ENCODE results near the gene FTO. TPM values are rescaled to one million over a fixed set of nuclear protein-coding genes. Genes with fewer than 3 reads are reported as not detected.

Gene FTO
- total RNA-seq, 4 donors from 2014 or later, result 64.4 to 116 (median 71.3) TPM

DNA sequence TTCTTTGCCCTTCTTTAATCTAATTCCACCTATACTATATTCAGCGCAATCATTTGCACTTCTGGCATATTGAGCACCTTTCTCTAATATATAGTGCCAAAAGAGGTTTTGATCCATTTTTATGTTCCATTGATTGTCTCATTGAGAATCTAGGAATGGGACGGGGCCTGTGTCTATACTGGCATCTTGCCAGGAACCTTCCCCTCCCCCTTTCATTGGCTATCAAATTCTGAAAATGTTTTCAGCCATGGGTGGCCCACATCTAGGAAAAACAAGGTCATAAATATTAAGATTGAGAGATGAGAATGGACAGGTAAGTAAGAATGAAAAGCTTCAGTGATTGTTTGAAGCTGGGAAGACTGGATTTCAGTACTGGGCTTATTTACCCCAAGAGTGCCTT is 159.9 kb downstream of the FTO start:
- 86% methylated on average over 2 of the region's 2 CpGs for WGBS
- H3K36me3 ChIP-seq, result peaks cover 4% of the 10 kb centered on the region
- DNase-seq (ENCODE audit: low spot score in 2 of 2), result no peak
- TF ChIP-seq, protein P1, sequence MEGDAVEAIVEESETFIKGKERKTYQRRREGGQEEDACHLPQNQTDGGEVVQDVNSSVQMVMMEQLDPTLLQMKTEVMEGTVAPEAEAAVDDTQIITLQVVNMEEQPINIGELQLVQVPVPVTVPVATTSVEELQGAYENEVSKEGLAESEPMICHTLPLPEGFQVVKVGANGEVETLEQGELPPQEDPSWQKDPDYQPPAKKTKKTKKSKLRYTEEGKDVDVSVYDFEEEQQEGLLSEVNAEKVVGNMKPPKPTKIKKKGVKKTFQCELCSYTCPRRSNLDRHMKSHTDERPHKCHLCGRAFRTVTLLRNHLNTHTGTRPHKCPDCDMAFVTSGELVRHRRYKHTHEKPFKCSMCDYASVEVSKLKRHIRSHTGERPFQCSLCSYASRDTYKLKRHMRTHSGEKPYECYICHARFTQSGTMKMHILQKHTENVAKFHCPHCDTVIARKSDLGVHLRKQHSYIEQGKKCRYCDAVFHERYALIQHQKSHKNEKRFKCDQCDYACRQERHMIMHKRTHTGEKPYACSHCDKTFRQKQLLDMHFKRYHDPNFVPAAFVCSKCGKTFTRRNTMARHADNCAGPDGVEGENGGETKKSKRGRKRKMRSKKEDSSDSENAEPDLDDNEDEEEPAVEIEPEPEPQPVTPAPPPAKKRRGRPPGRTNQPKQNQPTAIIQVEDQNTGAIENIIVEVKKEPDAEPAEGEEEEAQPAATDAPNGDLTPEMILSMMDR (IDR thresholded peaks at IDR 0.05), result no peak
- TF ChIP-seq EP300 (IDR thresholded peaks at IDR 0.05) (no peak), POLR2AphosphoS5 (IDR thresholded peaks at IDR 0.05) (no peak), POLR2A (IDR thresholded peaks at IDR 0.05) (no peak)
- no peak overlapping the region for H3K4me3 ChIP-seq
- H3K9me3 ChIP-seq, result no peaks in the 10 kb centered on the region
- H3K27ac ChIP-seq, result no peak overlapping the region
- no peaks in the 10 kb centered on the region for H3K27me3 ChIP-seq
- peaks cover 24% of the 10 kb centered on the region for H3K4me1 ChIP-seq

DNA sequence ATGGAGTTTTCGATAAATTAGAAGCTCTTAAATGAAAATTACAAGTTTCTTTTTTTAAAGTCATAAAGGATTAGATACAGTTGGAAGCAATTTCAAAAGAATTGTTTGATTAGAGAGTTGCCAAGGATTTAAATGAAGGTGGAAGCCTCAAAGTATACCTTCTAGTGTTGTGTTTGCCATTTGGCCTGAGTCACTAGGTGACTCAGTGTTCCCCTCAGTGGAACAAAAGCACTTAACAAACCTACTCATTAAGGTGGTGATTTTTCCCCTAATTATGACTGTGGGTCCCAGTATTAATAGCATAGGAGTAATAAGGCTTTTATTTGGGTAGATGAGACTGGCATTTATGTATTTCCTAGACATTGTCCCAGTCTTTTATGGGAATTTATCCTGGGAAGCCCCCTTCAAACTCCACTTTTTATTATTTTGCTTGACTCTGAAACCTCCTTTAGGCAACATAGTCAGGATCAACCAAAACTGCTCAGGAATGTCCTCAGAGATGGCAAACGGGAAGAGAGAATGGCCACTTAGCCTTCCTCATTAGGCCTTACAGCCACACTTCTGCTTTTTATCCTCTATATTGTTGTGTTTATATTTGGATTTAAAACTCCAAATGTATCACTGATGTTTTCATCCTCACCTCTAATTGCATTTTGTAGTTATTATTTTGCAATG is 161.0 kb downstream of the FTO start:
- Histone ChIP-seq H3K27me3 (no peaks in the 10 kb centered on the region), H3K9me3 (no peaks in the 10 kb centered on the region), H3K27ac (peak overlapping the region; percentile 87), H3K4me1 (peaks cover 24% of the 10 kb centered on the region), H3K36me3 (peaks cover 6% of the 10 kb centered on the region), H3K4me3 (no peak overlapping the region)
- 53% methylated on average over 2 of the region's 2 CpGs for WGBS
- DNase-seq (ENCODE audit: low spot score in 2 of 2), result no peak
- no peak for TF ChIP-seq POLR2A (IDR thresholded peaks at IDR 0.05)
- no peak for TF ChIP-seq EP300 (IDR thresholded peaks at IDR 0.05)
- TF ChIP-seq, protein P1 (IDR thresholded peaks at IDR 0.05), result no peak
- no peak for TF ChIP-seq POLR2AphosphoS5 (IDR thresholded peaks at IDR 0.05)

DNA sequence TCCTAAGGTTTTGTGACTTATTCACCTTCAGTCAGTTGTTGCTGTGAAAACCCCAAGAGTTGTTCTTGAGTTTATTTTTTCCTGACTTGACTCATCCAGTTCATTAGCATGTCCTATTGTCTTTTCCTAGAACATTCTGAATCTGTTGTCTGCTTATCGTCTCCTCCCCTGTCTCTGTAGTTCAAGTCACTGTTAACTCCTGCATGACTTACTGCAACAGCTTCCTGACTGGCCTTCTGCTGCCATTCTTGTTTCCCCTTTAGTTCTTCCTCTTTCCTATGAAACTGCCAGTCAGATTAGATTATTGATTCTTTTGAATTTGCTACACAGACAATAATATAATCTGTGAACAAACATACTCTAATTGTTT is 161.5 kb downstream of the FTO start:
- H3K27ac ChIP-seq, result peak overlapping the region; percentile 87
- TF ChIP-seq, protein P1 (IDR thresholded peaks at IDR 0.05), result no peak
- TF ChIP-seq POLR2A (IDR thresholded peaks at IDR 0.05) (no peak), EP300 (IDR thresholded peaks at IDR 0.05) (no peak), POLR2AphosphoS5 (IDR thresholded peaks at IDR 0.05) (no peak)
- H3K9me3 ChIP-seq, result no peaks in the 10 kb centered on the region
- no peak overlapping the region for H3K4me3 ChIP-seq
- peaks cover 24% of the 10 kb centered on the region for H3K4me1 ChIP-seq
- H3K27me3 ChIP-seq, result no peaks in the 10 kb centered on the region
- H3K36me3 ChIP-seq, result peaks cover 8% of the 10 kb centered on the region
- no peak for DNase-seq (ENCODE audit: low spot score in 2 of 2)
- 10% methylated on average over 1 of the region's 1 CpG for WGBS

DNA sequence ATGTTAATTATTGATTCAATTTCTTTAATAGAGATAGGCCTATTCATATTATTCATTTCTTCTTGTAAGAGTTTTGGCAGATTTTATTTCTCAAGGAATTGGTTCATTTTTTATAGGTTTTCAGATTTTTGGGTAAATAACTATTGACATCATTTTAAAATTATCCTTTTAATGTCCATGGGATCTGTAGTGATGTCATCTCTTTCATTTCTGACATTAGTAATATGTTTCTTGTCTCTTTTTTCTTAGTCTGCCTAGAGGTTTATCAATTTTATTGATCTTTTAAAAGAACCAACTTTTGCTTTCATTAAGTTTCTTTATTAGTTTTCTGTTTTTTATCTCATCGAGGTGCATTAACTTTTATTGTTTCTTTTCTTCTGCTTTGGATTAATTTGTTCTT is 162.6 kb downstream of the FTO start:
- Histone ChIP-seq H3K4me3 (no peak overlapping the region), H3K4me1 (peaks cover 24% of the 10 kb centered on the region), H3K9me3 (peaks cover 8% of the 10 kb centered on the region), H3K27ac (peak overlapping the region; percentile 87), H3K36me3 (peaks cover 7% of the 10 kb centered on the region), H3K27me3 (no peaks in the 10 kb centered on the region)
- DNase-seq (ENCODE audit: low spot score in 2 of 2), result no peak
- WGBS, result 81% methylated on average over 1 of the region's 1 CpG
- TF ChIP-seq POLR2AphosphoS5 (IDR thresholded peaks at IDR 0.05) (no peak), EP300 (IDR thresholded peaks at IDR 0.05) (no peak), POLR2A (IDR thresholded peaks at IDR 0.05) (no peak)
- TF ChIP-seq, protein P1 (IDR thresholded peaks at IDR 0.05), result no peak

DNA sequence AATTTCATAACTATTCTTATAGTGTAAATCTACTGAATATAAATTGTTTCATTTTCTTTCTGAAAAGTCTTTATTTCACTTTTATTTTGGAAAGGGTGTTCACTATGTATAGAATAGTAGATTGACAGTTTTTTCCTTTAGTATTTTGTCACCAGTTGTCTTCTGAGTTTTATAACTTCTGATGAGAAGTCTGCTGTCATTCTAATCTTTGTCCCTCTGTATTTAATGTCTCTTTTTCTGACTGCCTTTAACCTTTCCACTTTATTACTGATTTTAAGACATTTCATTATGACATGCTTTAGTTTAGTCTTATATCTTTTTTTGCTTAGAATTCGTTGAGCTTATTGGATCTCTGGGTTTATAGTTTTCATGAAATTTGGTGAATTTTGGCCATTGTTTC is 166.9 kb downstream of the FTO start:
- no peak overlapping the region for H3K27ac ChIP-seq
- H3K4me1 ChIP-seq, result peaks cover 3% of the 10 kb centered on the region
- no peak for TF ChIP-seq POLR2AphosphoS5 (IDR thresholded peaks at IDR 0.05)
- no peak for TF ChIP-seq EP300 (IDR thresholded peaks at IDR 0.05)
- no peak for TF ChIP-seq POLR2A (IDR thresholded peaks at IDR 0.05)
- TF ChIP-seq, protein P1 (IDR thresholded peaks at IDR 0.05), result no peak
- peaks cover 8% of the 10 kb centered on the region for H3K9me3 ChIP-seq
- H3K27me3 ChIP-seq, result no peaks in the 10 kb centered on the region
- 96% methylated on average over 1 of the region's 1 CpG for WGBS
- H3K36me3 ChIP-seq, result peaks cover 10% of the 10 kb centered on the region
- no peak for DNase-seq (ENCODE audit: low spot score in 2 of 2)
- no peak overlapping the region for H3K4me3 ChIP-seq
